ENCODE measurements around the gene NRIP1.
"Not testable (repeated sequence)": the region's sequence is repeated elsewhere in the genome, so short reads cannot be mapped to it uniquely, and the experiment has no call there.

Gene NRIP1

DNA sequence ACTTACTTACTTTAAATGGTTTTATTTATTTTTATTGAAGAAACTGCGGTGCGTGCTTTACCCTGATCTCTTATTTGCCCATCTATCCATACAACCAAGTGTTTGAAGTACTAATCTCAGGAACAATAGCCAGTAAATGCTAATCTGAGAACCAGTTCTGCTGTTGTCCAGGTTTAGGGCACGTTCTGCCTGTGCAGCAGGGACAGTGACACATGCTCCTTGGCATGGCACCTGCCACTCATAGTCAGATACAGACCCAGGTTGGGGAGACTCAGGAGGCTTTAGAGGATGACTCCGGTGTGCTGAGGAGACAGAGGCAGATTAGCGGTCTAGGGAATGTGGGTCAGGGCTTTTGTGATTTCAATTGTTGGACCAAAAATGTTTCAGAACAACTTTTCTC lies 83.6 kb downstream of the NRIP1 start:
- DNase-seq (ENCODE audit: low read depth in 2 of 2), result no peak

GRCh38 chr21:14979264-14979663 lies 85.5 kb downstream of the NRIP1 start:
- DNase-seq (ENCODE audit: low read depth in 2 of 2), result no peak

- no peak for DNase-seq (ENCODE audit: low read depth in 2 of 2)
These were observed 87.0 kb downstream of the NRIP1 start for GRCh38 chr21:14977814-14978213.

GRCh38 chr21:14975136-14975919 lies 89.5 kb downstream of the NRIP1 start:
- no peak for DNase-seq (ENCODE audit: low read depth in 2 of 2)

DNA sequence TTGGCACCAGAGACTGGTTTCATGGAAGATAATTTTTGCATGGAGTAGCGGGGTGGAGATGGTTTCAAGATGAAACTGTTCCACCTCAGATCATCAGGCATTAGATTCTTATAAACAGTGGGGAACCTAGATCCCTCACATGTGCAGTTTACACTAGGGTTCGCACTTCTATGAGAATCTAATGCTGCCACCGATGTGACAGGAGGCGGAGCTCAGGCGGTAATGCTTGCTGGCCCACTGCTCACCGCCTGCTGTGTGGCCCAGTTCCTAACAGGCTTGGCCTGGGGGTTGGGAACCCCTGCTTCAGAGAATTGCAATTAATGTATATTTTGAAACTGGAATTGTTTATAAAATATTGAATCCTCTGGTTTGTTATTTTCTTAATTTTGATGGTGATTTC lies 92.1 kb downstream of the NRIP1 start:
- no peak for DNase-seq (ENCODE audit: low read depth in 2 of 2)

DNA sequence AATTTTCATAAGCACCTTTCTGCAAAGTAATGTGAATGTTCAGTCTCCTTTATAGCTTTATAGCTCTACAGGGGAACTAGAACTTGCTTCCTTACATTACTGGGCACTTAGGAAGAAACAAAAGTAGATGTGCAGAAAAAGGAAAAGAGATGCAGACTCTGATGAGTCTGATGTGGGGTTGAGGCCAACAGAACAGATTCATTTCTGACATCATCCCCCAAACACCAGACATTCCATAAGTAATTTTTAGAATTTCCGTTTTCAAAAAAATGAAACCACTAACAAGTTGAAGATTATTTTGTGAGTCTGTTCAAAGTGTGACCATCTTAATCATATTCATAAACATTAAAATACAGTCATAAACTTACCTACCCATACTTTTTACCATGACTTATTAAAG lies 96.0 kb downstream of the NRIP1 start:
- no peak for DNase-seq (ENCODE audit: low read depth in 2 of 2)

- DNase-seq (ENCODE audit: low read depth in 2 of 2), result no peak
These were observed 96.8 kb downstream of the NRIP1 start for GRCh38 chr21:14968029-14968428.

- no peak for DNase-seq (ENCODE audit: low read depth in 2 of 2)
These were observed 100.2 kb downstream of the NRIP1 start for GRCh38 chr21:14964621-14965020.

DNA sequence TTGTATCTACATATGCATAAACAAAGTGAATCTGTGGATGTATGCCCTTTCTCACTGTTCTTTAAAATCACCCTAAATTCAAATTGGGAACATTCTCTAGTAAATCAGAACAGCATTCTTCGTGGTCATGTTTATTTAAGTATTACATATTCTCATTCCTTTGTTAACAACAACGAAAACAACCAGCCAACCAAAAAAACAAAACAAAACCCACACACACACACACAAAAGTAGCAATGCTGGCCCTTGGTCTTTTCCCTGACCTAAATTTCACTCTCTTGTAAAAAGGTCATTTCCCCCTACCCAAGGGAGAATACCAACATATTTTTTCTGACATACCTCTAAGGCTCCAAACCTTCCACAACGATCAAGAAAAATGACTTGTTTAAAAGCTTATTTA lies 102.6 kb downstream of the NRIP1 start:
- no peak for DNase-seq (ENCODE audit: low read depth in 2 of 2)

DNA sequence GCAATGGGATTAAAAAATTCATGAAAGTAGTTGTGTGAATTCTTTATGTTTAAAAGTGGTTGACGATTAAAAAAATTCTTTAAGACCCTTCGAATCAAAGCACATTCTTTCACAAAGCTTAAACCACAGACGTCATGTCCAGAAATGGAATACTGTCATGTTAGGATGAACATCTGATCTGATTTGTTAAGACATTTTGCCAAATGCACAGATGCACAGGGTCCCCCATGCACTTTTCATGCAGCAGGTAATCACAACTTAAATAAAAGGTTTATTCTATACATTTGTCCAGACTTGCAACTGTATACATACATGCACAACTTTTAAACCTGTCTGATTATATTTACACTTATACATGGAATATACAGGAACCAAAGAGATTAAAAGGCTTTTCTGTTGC lies 103.3 kb downstream of the NRIP1 start:
- no peak for DNase-seq (ENCODE audit: low read depth in 2 of 2)

GRCh38 chr21:14959343-14959742 lies 105.5 kb downstream of the NRIP1 start:
- DNase-seq (ENCODE audit: low read depth in 2 of 2), result no peak

GRCh38 chr21:14957836-14958235 lies 107.0 kb downstream of the NRIP1 start:
- no peak for DNase-seq (ENCODE audit: low read depth in 2 of 2)

- no peak for DNase-seq (ENCODE audit: low read depth in 2 of 2)
These were observed 108.0 kb downstream of the NRIP1 start for GRCh38 chr21:14956807-14957206.

GRCh38 chr21:14955936-14956520 lies 108.8 kb downstream of the NRIP1 start:
- no peak for DNase-seq (ENCODE audit: low read depth in 2 of 2)

DNA sequence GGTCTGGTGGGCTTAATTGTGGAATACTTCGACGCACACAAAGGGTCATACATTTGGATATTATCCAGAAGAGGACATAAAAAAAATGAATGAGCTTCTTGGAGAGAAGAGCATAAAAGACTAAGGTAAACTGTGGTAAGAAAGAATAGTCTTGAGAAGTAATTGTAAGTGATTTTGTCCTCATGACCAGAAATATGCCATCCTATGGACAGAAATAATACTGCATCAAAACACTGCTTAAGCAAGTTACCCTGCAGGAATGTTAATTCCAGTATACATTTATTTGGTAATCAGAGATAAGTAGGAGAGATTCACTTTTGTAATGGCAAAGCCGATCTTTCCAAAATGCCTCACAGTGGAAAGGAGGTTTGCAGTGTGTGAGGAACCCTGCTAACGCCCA lies 111.9 kb downstream of the NRIP1 start:
- no peak for DNase-seq (ENCODE audit: low read depth in 2 of 2)

DNA sequence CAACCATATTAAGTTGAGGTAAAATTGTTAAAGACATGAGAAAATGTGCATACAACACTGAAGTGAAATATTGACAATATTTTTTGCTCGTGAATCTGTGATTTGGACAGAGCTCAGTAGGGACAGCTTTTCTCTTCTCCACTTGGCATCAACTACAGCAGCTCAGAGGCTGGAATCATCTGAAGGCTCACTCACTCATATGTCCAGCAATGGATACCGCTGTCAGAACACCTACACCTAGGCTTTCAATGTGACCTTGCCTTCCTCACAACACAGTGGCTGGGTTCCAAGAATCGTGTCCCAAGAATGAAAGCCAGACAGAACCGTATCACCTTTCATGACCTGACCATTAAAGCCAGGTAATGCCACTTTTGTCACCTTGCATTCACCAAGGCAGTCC lies 115.2 kb downstream of the NRIP1 start:
- DNase-seq (ENCODE audit: low read depth in 2 of 2), result no peak

DNA sequence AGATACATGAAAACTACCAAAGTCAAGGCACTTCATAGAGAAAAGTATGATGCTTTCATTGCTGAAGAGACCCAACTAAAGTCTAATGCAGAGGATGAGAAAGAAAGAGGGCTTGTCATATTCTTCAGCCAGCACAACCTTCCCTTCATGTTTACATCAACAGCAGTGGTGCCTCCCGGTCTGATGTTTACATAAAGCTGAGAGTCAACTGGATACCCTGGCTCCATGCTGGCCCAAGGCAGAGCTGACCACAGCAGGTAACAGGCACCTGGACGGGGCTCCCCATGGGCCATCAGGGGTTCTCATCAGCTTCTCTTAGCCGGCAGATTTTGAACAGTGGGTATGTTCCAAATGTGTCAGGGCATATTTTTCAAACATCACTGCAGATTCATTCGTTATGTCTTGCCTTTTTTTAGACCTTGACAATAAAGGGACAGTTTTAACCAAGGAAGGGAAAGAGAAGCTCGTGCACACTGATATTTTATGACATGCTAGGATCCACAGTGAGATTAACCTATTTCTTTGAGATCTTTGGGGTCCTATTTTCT lies 117.1 kb downstream of the NRIP1 start:
- no peak for DNase-seq (ENCODE audit: low read depth in 2 of 2)

DNA sequence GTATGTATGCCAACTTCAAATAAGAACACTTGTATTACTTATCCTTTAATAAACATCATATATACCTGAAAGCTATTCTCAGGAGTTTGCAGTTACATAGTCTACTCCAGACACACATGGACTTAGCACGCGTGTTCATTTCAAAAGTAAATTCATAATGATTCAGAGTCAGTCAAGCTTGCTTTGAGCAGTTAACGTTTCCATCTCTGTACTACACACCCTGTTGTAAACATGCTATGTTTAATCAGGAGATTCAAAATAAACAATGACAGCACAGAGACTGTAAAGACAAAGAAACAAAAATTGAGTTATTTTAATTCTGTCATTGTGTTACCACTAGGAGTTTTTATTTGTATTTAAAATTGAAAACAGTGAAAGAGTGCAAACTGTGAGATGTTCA lies 119.6 kb downstream of the NRIP1 start:
- DNase-seq (ENCODE audit: low read depth in 2 of 2), result no peak

GRCh38 chr21:14943616-14944015 lies 121.2 kb downstream of the NRIP1 start:
- DNase-seq (ENCODE audit: low read depth in 2 of 2), result no peak

GRCh38 chr21:14942801-14943490 lies 121.9 kb downstream of the NRIP1 start:
- DNase-seq (ENCODE audit: low read depth in 2 of 2), result no peak

- DNase-seq (ENCODE audit: low read depth in 2 of 2), result not testable (repeated sequence)
These were observed 137.5 kb downstream of the NRIP1 start for GRCh38 chr21:14927324-14927723.

- no peak for DNase-seq (ENCODE audit: low read depth in 2 of 2)
These were observed 138.6 kb downstream of the NRIP1 start for GRCh38 chr21:14926186-14926585.

DNA sequence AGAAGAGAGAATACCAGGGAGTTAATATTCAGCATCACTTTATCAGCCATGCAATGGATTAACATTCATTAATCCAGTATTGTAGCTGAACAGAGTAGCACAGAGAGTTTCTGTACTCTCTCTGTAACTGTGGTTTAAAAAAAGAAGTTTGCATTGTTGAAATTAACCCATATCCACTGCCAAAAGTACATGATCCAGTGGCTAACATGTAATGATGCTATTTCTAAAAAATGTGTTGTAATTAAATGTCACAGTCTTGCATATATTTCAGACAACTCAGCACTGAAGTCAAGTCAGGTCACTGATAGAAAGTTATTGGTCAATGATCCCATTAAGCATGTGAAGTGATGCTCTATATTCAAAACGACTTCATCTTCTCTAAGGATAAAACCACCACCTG lies 141.3 kb downstream of the NRIP1 start:
- no peak for DNase-seq (ENCODE audit: low read depth in 2 of 2)
